ENCODE measurements around the gene VDAC1. TPM values are rescaled to one million over a fixed set of nuclear protein-coding genes. Genes with fewer than 3 reads are reported as not detected.

VDAC1 gene
- total and polyA plus RNA-seq, 2 donors (not counting 1 experiment from before 2014, with no cell fraction given) = 202 to 281 TPM

DNA sequence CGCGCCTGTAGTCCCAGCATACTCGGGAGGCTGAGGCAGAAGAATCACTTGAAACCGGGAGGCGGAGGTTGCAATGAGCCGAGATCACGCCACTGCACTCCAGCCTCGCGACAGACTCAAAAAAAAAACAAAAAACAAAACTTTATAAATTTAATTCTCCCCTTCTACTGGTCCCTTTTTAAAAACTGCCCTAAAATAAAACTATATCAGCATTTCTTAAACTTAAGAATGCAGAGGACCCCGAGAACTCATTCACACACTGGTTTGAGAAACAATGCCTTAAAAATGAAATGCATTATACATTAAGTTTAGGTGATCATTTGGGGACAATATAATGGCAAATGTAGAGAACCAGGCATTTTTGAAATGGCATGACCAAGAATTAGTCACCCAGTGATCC is 38.7 kb downstream of the VDAC1 start:
- H3K36me3 ChIP-seq (ENCODE audit: control insufficient read depth, insufficient read depth, low read length) = no peaks in the 10 kb centered on the region
- H4K20me1 ChIP-seq (ENCODE audit: control insufficient read depth, extremely low read depth, insufficient read depth, low read length) = no peaks in the 10 kb centered on the region
- no peak for DNase-seq (ENCODE audit: low read depth in 2 of 2)
- no peaks in the 10 kb centered on the region for H3K9me3 ChIP-seq (ENCODE audit: control insufficient read depth, insufficient read depth, low read depth, low read length)
- no peaks in the 10 kb centered on the region for H3K27me3 ChIP-seq (ENCODE audit: control insufficient read depth, insufficient read depth, low read length)
- H3K4me3 ChIP-seq (replicated peaks in 1 of 4; ENCODE audit: control extremely low read depth in 1 of 4, insufficient read depth in 1 of 4, low read depth in 3 of 4, low read length in 4 of 4) = no peak overlapping the region
- no peak overlapping the region for H2AFZ ChIP-seq (ENCODE audit: low read length)
- TF ChIP-seq EZH2 (IDR thresholded peaks at IDR 0.05; ENCODE audit: low read length, missing control alignments) (no peak), CTCF (conservative IDR thresholded peaks at IDR 0.05 in 1 of 2, IDR thresholded peaks at IDR 0.05 in 1 of 2; ENCODE audit: low read depth in 1 of 2, low read length in 2 of 2) (no peak)
- no peak overlapping the region for H3K4me2 ChIP-seq (ENCODE audit: extremely low read depth, insufficient read depth, low read length)
- peaks cover 42% of the 10 kb centered on the region for H3K79me2 ChIP-seq (ENCODE audit: control insufficient read depth, insufficient read depth, low read length)
- H3K27ac ChIP-seq (ENCODE audit: insufficient read depth, low read length) = no peak overlapping the region
- peaks cover 6% of the 10 kb centered on the region for H3K4me1 ChIP-seq (ENCODE audit: control insufficient read depth, extremely low read depth, insufficient read depth, low read length)
- H3K9ac ChIP-seq (ENCODE audit: insufficient read depth, low read length) = no peak overlapping the region

DNA sequence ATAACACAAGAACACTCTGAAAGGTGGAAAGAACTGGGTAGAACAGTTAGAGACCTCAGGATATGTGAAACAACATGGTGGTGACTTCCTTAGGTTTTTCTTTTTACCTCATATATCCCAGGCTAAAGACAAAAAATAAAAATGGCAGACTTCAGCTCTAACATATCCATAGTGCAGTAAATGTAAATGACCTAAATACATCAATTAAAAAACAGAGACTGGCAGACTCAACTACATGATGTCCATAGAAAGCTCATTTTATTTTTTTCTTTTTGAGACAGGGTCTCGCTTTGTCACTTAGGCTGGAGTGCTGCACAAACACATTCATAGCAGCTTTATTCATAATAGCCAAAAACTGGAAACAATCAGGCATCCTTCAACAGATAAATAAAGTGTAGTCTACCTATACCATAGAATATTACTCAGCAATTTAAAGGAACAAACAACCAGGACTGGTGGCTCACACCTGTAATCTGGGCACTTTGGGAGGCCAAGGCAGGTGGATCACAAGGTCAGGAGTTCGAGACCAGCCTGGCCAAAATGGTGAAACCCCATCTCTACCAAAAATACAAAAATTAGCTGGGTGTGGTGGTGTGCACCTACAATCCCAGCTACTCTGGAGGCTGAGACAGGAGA is 41.2 kb downstream of the VDAC1 start:
- Histone ChIP-seq H3K27me3 (ENCODE audit: control insufficient read depth, insufficient read depth, low read length) (no peaks in the 10 kb centered on the region), H3K4me3 (replicated peaks in 1 of 4; ENCODE audit: control extremely low read depth in 1 of 4, insufficient read depth in 1 of 4, low read depth in 3 of 4, low read length in 4 of 4) (no peak overlapping the region), H3K27ac (ENCODE audit: insufficient read depth, low read length) (peak overlapping the region; percentile 23), H3K79me2 (ENCODE audit: control insufficient read depth, insufficient read depth, low read length) (peaks cover 52% of the 10 kb centered on the region), H3K9me3 (ENCODE audit: control insufficient read depth, insufficient read depth, low read depth, low read length) (no peaks in the 10 kb centered on the region), H3K4me2 (ENCODE audit: extremely low read depth, insufficient read depth, low read length) (no peak overlapping the region), H4K20me1 (ENCODE audit: control insufficient read depth, extremely low read depth, insufficient read depth, low read length) (no peaks in the 10 kb centered on the region), H2AFZ (ENCODE audit: low read length) (no peak overlapping the region), H3K36me3 (ENCODE audit: control insufficient read depth, insufficient read depth, low read length) (peaks cover 2% of the 10 kb centered on the region), H3K9ac (ENCODE audit: insufficient read depth, low read length) (no peak overlapping the region), H3K4me1 (ENCODE audit: control insufficient read depth, extremely low read depth, insufficient read depth, low read length) (peaks cover 6% of the 10 kb centered on the region)
- DNase-seq (ENCODE audit: low read depth in 2 of 2) = no peak
- TF ChIP-seq EZH2 (IDR thresholded peaks at IDR 0.05; ENCODE audit: low read length, missing control alignments) (no peak), CTCF (conservative IDR thresholded peaks at IDR 0.05 in 1 of 2, IDR thresholded peaks at IDR 0.05 in 1 of 2; ENCODE audit: low read depth in 1 of 2, low read length in 2 of 2) (no peak)

- Histone ChIP-seq H3K4me3 (replicated peaks in 1 of 4; ENCODE audit: control extremely low read depth in 1 of 4, insufficient read depth in 1 of 4, low read depth in 3 of 4, low read length in 4 of 4) (no peak overlapping the region), H3K4me2 (ENCODE audit: extremely low read depth, insufficient read depth, low read length) (no peak overlapping the region), H2AFZ (ENCODE audit: low read length) (no peak overlapping the region), H3K27me3 (ENCODE audit: control insufficient read depth, insufficient read depth, low read length) (no peaks in the 10 kb centered on the region), H3K4me1 (ENCODE audit: control insufficient read depth, extremely low read depth, insufficient read depth, low read length) (peaks cover 6% of the 10 kb centered on the region), H3K9ac (ENCODE audit: insufficient read depth, low read length) (no peak overlapping the region), H3K36me3 (ENCODE audit: control insufficient read depth, insufficient read depth, low read length) (peaks cover 2% of the 10 kb centered on the region), H3K9me3 (ENCODE audit: control insufficient read depth, insufficient read depth, low read depth, low read length) (no peaks in the 10 kb centered on the region), H3K79me2 (ENCODE audit: control insufficient read depth, insufficient read depth, low read length) (peaks cover 49% of the 10 kb centered on the region), H4K20me1 (ENCODE audit: control insufficient read depth, extremely low read depth, insufficient read depth, low read length) (no peaks in the 10 kb centered on the region), H3K27ac (ENCODE audit: insufficient read depth, low read length) (peak overlapping the region; percentile 23)
- no peak for TF ChIP-seq EZH2 (IDR thresholded peaks at IDR 0.05; ENCODE audit: low read length, missing control alignments)
- TF ChIP-seq CTCF (conservative IDR thresholded peaks at IDR 0.05 in 1 of 2, IDR thresholded peaks at IDR 0.05 in 1 of 2; ENCODE audit: low read depth in 1 of 2, low read length in 2 of 2) = no peak
- DNase-seq (ENCODE audit: low read depth in 2 of 2) = peak; percentile 60 to 93
Observed at GRCh38 chr5:133962801-133963476, 41.8 kb downstream of the VDAC1 start.

Measured in fibroblast of lung (primary cell).